Fibroblast of mammary gland (primary cell): ENCODE results near the gene EEIG1.

Experiments used
- DNase-seq: peaks from one replicate; pipeline ENCODE4 v3.0.0-alpha.2; 2010; ENCODE audit warnings: low read depth
- H3K4me3 ChIP-seq: 2 replicates; pipeline ENCODE4 v1.5.1; 2011; ENCODE audit warnings: low read depth, mild to moderate bottlenecking, low read length, moderate library complexity; ENCODE audit not compliant: control insufficient read depth
- TF ChIP-seq, protein P1 (sequence below): conservative IDR thresholded peaks from 2 replicates; pipeline ENCODE4 v1.5.1; 2011; ENCODE audit warnings: low read depth, low read length, inconsistent platforms; ENCODE audit not compliant: control insufficient read depth, insufficient read depth

The EEIG1 gene

DNA sequence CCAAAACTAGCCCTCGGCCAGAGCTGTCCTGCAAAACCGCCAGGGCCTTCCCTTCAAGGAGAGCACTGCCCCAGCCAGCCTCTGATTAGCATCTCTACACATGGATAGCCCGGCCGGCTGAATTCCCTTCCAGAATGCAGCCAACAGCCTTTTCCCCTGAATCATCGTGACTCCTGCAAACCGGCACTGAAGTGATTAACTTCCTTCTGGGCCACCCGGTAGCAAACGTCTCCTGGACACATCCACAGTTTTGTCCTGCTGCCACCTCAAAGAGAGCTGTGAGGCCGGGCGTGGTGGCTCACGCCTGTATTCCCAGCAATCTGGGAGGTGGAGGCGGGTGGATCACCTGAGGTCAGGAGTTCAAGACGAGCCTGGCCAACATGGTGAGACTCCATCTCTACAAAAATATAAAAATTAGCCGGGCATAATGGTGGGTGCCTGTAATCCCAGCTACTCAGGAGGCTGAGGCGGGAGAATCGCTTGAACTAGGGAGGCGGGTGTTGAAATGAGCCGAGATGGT, 21.1 kb upstream of the EEIG1 start:
- TF ChIP-seq, protein P1, sequence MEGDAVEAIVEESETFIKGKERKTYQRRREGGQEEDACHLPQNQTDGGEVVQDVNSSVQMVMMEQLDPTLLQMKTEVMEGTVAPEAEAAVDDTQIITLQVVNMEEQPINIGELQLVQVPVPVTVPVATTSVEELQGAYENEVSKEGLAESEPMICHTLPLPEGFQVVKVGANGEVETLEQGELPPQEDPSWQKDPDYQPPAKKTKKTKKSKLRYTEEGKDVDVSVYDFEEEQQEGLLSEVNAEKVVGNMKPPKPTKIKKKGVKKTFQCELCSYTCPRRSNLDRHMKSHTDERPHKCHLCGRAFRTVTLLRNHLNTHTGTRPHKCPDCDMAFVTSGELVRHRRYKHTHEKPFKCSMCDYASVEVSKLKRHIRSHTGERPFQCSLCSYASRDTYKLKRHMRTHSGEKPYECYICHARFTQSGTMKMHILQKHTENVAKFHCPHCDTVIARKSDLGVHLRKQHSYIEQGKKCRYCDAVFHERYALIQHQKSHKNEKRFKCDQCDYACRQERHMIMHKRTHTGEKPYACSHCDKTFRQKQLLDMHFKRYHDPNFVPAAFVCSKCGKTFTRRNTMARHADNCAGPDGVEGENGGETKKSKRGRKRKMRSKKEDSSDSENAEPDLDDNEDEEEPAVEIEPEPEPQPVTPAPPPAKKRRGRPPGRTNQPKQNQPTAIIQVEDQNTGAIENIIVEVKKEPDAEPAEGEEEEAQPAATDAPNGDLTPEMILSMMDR = no peak
- H3K4me3 ChIP-seq = no peak overlapping the region
- peak; percentile 77 for DNase-seq

DNA sequence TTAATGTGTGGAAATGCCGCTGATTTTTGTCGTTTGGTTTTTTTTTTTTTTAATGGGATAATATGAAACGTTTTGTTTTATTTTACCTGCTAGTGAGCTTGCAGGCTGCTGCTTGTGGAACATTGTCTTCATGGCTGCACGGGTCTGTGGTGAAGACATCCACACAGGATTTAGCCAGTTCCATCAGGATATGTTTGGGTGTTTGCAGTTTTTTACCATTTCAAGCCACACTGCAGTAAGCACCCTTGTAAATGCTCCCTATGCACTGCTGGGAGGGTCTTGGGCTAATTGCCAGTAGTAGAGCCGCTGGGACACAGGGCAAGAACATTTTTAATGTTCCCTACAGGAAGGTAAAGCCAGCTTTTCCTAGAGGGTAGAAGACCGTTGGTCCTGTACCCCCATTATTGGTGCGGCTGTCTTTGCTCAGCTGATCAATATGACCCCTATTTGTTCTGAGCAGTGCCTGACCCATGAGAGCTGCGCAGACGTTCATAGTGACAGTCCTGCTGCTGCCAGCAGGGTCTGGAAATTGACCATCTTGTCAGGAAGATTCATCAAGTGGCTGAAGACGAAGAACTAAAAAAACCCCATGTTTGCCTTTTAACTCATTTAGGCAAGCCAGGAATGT, 20.5 kb upstream of the EEIG1 start:
- DNase-seq = no peak
- TF ChIP-seq, protein P1 = no peak

DNA sequence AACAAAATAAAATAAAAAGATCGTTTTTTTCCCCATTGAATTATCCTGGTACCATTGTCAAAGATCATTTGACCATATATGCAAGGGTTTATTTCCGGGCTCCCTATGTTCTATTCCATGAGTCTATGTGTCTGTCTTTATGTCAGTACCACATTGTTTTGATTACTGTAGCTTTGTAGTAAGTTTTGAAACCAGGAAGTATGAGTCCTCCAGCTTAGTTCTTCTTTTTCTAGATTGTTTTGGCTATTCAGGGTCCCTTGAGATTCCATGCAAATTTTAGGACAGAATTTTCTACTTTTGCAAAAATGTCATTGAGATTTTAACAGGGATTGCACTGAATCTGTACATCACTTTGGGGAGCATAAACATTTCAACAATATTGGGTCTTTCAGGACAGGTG, 18.7 kb upstream of the EEIG1 start:
- TF ChIP-seq, protein P1 = no peak
- no peak overlapping the region for H3K4me3 ChIP-seq
- DNase-seq = no peak

More for the DNA sequence above, 20.5 kb upstream of the EEIG1 start:
- no peak overlapping the region for H3K4me3 ChIP-seq

GRCh38 chr9:127993721-127994120, 12.9 kb upstream of the EEIG1 start:
- TF ChIP-seq, protein P1 = no peak
- no peak for DNase-seq
- no peak overlapping the region for H3K4me3 ChIP-seq

DNA sequence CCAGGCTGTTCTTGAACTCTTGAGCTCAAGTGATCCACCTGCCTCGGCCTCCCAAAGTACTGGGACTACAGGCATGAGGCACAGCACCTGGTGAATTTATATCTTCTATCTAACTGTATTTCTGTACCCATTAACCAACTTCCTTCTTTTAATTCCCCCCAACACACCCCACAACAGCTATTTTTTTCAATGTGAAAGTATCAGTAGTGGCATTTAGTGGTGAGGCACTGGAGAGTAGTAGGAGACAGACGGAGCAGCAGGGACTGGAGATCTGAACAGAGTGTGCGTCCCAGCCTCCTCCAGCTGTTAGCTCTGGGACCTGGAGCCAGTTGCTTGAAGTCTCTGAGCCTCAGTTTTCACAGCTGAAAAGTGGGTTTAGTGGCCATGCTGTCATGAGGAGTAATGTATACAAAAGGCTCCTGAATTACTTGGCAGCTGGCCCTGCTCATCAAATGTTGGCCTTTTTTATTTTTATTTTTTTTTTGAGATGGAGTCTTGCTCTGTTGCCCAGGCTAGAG, 11.0 kb upstream of the EEIG1 start:
- H3K4me3 ChIP-seq = no peak overlapping the region
- DNase-seq = no peak
- TF ChIP-seq, protein P1 = no peak

GRCh38 chr9:127991017-127991756, 10.4 kb upstream of the EEIG1 start:
- TF ChIP-seq, protein P1 = no peak
- no peak overlapping the region for H3K4me3 ChIP-seq
- no peak for DNase-seq
